OCI-M2 (cell line): Measurements from ENCODE around the gene GALC.
"Not testable (repeated sequence)": the region's sequence is repeated elsewhere in the genome, so short reads cannot be mapped to it uniquely, and the experiment has no call there.

Experiments
- DNase-seq: peaks from one replicate; lab custom pipeline; 2025; ENCODE audit not compliant: unreplicated experiment; lab: John Stamatoyannopoulos, UW

GALC gene

GRCh38 chr14:87992718-87993628, at the start of gene GALC:
Gene GALC (minus strand): TSS chr14:87993182. CDS start chr14:87993164, 18 bp downstream.
- DNase-seq: peak; percentile 78

- DNase-seq: no peak
Measured at GRCh38 chr14:88040146-88040545, 47.2 kb upstream of the GALC start.

- DNase-seq: no peak
Measured at GRCh38 chr14:88039197-88039596, 46.2 kb upstream of the GALC start.

GRCh38 chr14:88037325-88037724, 44.3 kb upstream of the GALC start:
- DNase-seq: no peak

- no peak for DNase-seq
Measured at GRCh38 chr14:88036422-88036821, 43.4 kb upstream of the GALC start.

- DNase-seq: no peak
Measured at GRCh38 chr14:88034076-88034475, 41.1 kb upstream of the GALC start.

GRCh38 chr14:88032373-88032772, 39.4 kb upstream of the GALC start:
- no peak for DNase-seq

GRCh38 chr14:88030892-88031291, 37.9 kb upstream of the GALC start:
- DNase-seq: no peak

- no peak for DNase-seq
Measured at GRCh38 chr14:88030079-88030478, 37.1 kb upstream of the GALC start.

- DNase-seq: no peak
Measured at GRCh38 chr14:88029500-88029899, 36.5 kb upstream of the GALC start.

GRCh38 chr14:88026890-88027289, 33.9 kb upstream of the GALC start:
- DNase-seq: no peak

GRCh38 chr14:88025313-88025712, 32.3 kb upstream of the GALC start:
- no peak for DNase-seq

GRCh38 chr14:88024252-88025086, 31.5 kb upstream of the GALC start:
- not testable (repeated sequence) for DNase-seq

GRCh38 chr14:88023658-88024187, 30.7 kb upstream of the GALC start:
- DNase-seq: no peak

GRCh38 chr14:88017535-88017934, 24.6 kb upstream of the GALC start:
- no peak for DNase-seq

GRCh38 chr14:88016768-88017167, 23.8 kb upstream of the GALC start:
- DNase-seq: no peak

- DNase-seq: peak; percentile 77
Measured at GRCh38 chr14:88013750-88014349, 20.9 kb upstream of the GALC start.

GRCh38 chr14:88012495-88012894, 19.5 kb upstream of the GALC start:
- DNase-seq: no peak

GRCh38 chr14:88010331-88010730, 17.3 kb upstream of the GALC start:
- DNase-seq: no peak

GRCh38 chr14:88009486-88009885, 16.5 kb upstream of the GALC start:
- DNase-seq: no peak

- no peak for DNase-seq
Measured at GRCh38 chr14:88008039-88008742, 15.2 kb upstream of the GALC start.
